ENCODE measurements around the gene COL4A2.

The COL4A2 gene

DNA sequence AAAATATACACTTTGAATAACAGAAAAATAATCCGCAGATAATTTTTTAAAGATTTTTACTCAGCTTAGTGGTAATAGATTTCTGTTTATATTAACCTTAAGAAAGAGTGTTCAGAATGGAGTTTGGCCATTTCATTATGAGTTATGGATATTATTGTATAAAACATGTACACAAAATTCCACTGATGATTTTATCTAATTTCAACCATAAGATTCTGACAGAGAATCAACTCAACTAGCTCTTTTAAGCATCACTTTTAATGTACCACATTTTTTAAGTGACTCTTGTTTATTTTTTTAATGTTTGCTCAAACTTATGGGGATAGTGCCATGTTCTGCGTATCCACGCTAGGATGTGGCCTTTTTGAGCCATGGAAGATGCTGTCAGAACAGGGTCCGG is 75.7 kb downstream of the COL4A2 start:
- no peak overlapping the region for H3K4me3 ChIP-seq (ENCODE audit: low read depth, low read length)
- TF ChIP-seq, protein P1, sequence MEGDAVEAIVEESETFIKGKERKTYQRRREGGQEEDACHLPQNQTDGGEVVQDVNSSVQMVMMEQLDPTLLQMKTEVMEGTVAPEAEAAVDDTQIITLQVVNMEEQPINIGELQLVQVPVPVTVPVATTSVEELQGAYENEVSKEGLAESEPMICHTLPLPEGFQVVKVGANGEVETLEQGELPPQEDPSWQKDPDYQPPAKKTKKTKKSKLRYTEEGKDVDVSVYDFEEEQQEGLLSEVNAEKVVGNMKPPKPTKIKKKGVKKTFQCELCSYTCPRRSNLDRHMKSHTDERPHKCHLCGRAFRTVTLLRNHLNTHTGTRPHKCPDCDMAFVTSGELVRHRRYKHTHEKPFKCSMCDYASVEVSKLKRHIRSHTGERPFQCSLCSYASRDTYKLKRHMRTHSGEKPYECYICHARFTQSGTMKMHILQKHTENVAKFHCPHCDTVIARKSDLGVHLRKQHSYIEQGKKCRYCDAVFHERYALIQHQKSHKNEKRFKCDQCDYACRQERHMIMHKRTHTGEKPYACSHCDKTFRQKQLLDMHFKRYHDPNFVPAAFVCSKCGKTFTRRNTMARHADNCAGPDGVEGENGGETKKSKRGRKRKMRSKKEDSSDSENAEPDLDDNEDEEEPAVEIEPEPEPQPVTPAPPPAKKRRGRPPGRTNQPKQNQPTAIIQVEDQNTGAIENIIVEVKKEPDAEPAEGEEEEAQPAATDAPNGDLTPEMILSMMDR (IDR thresholded peaks at IDR 0.05; ENCODE audit: low read depth, low read length, missing control alignments), result no peak
- no peak for DNase-seq (ENCODE audit: low read depth)

DNA sequence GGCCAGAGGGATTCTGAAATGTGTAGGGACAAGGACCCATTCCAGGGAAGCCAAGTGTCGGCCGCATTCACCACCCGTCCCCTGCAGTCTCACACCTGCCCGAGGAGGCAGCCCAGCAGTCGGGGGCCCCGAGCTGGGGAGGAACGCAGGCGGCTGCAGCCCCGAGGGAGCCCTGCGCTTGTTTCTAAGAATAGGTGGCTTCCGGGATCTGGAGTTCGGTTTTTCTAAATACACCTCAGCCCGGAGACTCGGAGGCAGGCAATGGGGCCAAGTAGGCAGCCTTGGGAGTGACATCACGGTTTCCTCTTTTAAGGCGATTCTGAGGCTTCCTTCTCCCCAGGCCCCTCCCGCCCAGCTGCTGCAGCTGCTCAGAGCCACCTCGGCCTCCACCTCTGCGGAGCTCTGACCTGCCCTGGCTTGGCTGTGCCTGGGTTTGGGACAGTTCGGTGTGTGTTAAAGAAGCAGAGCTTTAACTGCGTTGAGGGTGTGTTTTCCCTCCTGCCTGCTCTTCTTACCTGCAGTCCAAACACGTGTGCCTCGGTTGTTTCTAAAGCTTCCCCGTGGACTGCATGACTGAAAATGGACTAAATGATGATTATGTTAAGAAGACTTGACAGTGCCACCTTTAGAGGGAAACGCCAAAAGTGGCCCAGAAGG is 80.5 kb downstream of the COL4A2 start:
- no peak overlapping the region for H3K4me3 ChIP-seq (ENCODE audit: low read depth, low read length)
- no peak for DNase-seq (ENCODE audit: low read depth)
- TF ChIP-seq, protein P1 (IDR thresholded peaks at IDR 0.05; ENCODE audit: low read depth, low read length, missing control alignments), result no peak

DNA sequence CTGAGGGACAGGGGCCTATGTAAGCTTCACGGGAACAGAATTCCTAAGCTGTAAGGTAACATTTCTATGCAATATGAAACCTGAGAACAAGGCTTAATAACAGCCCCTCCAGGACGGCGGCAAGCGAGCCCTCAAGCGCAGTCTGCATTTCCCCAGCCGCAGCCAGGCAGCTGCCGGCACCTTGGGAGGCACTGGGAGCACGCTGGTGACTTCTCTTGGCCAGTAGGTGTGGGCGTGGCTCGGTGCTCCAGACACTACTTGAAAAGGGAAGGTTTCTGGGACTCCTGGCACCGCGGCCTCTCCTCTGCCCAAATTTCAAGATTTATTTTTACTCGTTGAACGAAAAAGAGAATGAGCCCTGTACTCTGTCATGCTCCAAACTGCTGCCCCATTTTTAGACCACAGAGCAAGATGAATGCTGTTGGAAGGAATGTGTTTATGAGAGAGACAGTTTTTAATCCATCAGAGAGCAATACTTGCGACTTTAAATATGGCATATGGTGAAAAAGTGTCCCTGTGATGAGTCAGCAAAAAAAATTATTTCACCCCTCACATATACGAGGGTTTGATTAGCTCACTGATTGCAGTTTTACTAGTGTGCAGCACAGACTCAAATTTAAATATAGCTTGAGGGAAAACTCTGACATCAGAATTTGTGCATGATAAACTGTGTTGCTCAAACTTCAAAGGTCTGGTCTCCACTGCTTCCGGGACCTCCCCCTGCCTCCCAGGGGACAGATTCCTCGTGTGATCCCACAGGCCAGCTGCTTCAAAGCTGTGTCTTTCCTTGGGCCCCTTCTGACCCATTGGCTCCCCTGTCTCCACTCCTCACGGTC is 81.2 kb downstream of the COL4A2 start:
- no peak for DNase-seq (ENCODE audit: low read depth)
- TF ChIP-seq, protein P1 (IDR thresholded peaks at IDR 0.05; ENCODE audit: low read depth, low read length, missing control alignments), result no peak
- H3K4me3 ChIP-seq (ENCODE audit: low read depth, low read length), result no peak overlapping the region

DNA sequence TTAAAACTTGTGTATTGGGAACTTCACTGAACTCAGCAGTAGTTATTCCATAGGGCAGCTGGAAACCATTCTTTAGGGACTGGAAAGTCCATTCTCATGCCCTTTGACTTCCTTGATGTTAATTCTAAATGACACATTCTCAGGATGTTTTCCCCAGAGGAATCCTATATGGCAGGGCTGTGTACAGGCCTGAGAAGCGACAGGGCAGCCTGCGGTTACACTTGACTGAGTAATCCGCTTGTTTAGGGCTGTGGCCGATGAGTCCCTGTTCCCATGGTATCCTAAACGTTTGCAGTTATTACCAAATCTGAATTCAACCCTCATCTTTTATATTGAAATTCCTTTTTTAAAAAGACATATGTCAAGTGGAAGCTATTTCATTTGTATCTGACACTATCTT is 83.5 kb downstream of the COL4A2 start:
- H3K4me3 ChIP-seq (ENCODE audit: low read depth, low read length), result no peak overlapping the region
- TF ChIP-seq, protein P1 (IDR thresholded peaks at IDR 0.05; ENCODE audit: low read depth, low read length, missing control alignments), result no peak
- DNase-seq (ENCODE audit: low read depth), result no peak

DNA sequence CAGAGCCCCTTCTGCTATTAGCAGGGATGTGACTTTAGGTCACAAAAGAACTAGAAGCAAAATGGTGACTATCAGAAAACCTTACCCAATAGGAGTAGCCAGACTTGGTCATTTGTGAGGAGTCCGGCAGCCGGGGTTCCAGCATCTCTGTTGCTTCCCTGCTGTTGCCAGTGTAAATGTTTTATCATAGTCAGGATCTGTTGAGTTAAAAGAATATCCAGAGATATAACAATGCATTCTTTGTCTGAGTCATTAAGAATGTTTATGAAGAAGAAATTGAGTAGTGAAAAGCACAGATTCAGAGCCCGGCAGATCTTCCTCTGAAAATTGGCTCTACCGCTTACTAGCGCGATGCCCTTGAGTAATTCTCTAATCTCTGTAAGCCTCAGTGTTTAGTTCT is 84.2 kb downstream of the COL4A2 start:
- DNase-seq (ENCODE audit: low read depth), result no peak
- no peak overlapping the region for H3K4me3 ChIP-seq (ENCODE audit: low read depth, low read length)
- TF ChIP-seq, protein P1 (IDR thresholded peaks at IDR 0.05; ENCODE audit: low read depth, low read length, missing control alignments), result no peak

DNA sequence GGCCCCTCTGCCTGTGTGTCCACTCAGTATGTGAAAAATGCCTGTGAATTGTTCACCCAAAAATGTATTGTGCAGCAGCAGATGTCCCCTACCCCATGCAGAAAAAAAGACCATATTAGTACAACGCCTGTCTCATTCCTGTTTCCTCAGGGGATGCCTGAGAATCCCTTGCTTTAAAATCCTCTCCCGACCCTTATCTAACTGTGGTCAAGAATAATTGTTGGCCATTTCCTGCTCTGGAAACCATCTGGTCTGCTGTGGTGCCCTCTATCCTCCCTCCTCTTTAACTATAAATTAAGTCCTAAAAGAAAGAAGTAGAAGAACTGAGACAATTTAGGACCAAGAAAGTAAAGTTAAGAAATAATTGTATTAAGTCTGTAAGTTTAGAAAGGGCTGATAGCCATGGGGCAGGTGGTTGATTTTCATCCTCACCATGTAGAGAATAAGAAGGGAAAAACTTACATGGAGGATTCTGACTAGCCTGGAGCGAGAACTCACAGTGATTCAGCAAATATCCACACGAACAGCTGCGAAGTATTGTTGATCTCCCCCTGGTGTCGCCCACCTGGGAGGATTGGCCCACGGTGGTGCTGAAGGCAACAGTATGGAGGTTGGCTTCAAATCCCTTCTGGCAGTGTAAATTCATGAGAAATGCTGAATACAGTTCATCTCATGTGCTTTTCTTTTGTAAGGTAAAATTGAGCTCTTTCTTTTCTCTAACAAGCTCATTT is 85.6 kb downstream of the COL4A2 start:
- TF ChIP-seq, protein P1 (IDR thresholded peaks at IDR 0.05; ENCODE audit: low read depth, low read length, missing control alignments), result no peak
- H3K4me3 ChIP-seq (ENCODE audit: low read depth, low read length), result no peak overlapping the region
- DNase-seq (ENCODE audit: low read depth), result no peak
